H1 (cell line): Measurements from ENCODE around the gene POLD4. TPM values are rescaled to one million over a fixed set of nuclear protein-coding genes. Genes with fewer than 3 reads are reported as not detected.

ENCODE experiments used
- CTCF ChIA-PET: fragments of 300-600 bp; sonication (Branson Sonifier 250); formaldehyde crosslinking; loops from one replicate; lab custom pipeline; 2021; ENCODE audit not compliant: partially characterized antibody; lab: Charles Lee
- POLR2A ChIA-PET: fragments of 300-600 bp; sonication (Branson Sonifier 250); formaldehyde crosslinking; loops from one replicate; lab custom pipeline; 2021; ENCODE audit warnings: inconsistent platforms; ENCODE audit not compliant: partially characterized antibody; lab: Charles Lee
- DNase-seq, 2 experiments: peaks; one replicate each; pipeline versions ENCODE4 v3.0.0 to v3.0.0-alpha.2; 2010 to 2022; ENCODE audit warnings: low spot score in 2 of 2, low read depth in 1 of 2, mixed read lengths in 1 of 2
- FAIRE-seq: peaks from 2 replicates; lab custom pipeline; 2011; peaks lifted over from hg19 to GRCh38; lab: Jason Lieb, UNC
- H2AFZ ChIP-seq: 2 replicates; pipeline ENCODE4 v1.8.1; 2012; ENCODE audit warnings: low read length, inconsistent platforms
- H2AK5ac ChIP-seq: 2 replicates; pipeline ENCODE4 v1.6.1; 2013; ENCODE audit warnings: low read depth, low read length
- H2BK120ac ChIP-seq: replicated peaks from 2 replicates; pipeline ENCODE3; 2013; ENCODE audit warnings: low read depth, low read length, inconsistent platforms
- H2BK12ac ChIP-seq: 2 replicates; pipeline ENCODE4 v1.6.1; 2013; ENCODE audit warnings: low read depth, low read length
- H2BK15ac ChIP-seq: 2 replicates; pipeline ENCODE4 v1.6.1; 2013; ENCODE audit warnings: low read length
- H2BK20ac ChIP-seq: 2 replicates; pipeline ENCODE4 v1.6.1; 2013; ENCODE audit warnings: low read length
- H2BK5ac ChIP-seq: 2 replicates; pipeline ENCODE4 v1.6.1; 2013; ENCODE audit warnings: low read depth, low read length
- H3K14ac ChIP-seq: 2 replicates; pipeline ENCODE4 v1.6.1; 2013; ENCODE audit warnings: inconsistent platforms; ENCODE audit not compliant: insufficient read length
- H3K18ac ChIP-seq: 2 replicates; pipeline ENCODE4 v1.6.1; 2013; ENCODE audit warnings: low read length; ENCODE audit errors: extremely low read depth
- H3K23ac ChIP-seq: 2 replicates; pipeline ENCODE4 v1.6.1; 2013; ENCODE audit warnings: inconsistent platforms; ENCODE audit not compliant: insufficient read length
- H3K23me2 ChIP-seq: 2 replicates; pipeline ENCODE4 v1.6.1; 2013; ENCODE audit warnings: low read depth, low read length
- H3K27ac ChIP-seq: 2 replicates; pipeline ENCODE4 v1.6.1; 2011; ENCODE audit warnings: low read depth, low read length, inconsistent platforms
- H3K27me3 ChIP-seq, 4 experiments: replicated peaks in 1 of 4; 1 replicate in 1 of 4; 2 replicates in 3 of 4; pipeline versions ENCODE4 v1.6.1 to v1.8.1; 2011 to 2013; ENCODE audit warnings: low read length in 3 of 4, mild to moderate bottlenecking in 3 of 4, inconsistent platforms in 2 of 4, mixed read lengths in 2 of 4, moderate library complexity in 1 of 4; ENCODE audit not compliant: control insufficient read depth in 3 of 4, insufficient read depth in 3 of 4; ENCODE audit errors: extremely low read depth in 1 of 4
- H3K36me3 ChIP-seq, 4 experiments: 2 replicates each; pipeline versions ENCODE4 v1.6.1 to v1.8.1; 2011 to 2013; ENCODE audit warnings: mild to moderate bottlenecking in 4 of 4, low read length in 3 of 4, moderate library complexity in 2 of 4, control low read depth in 1 of 4, inconsistent platforms in 1 of 4; ENCODE audit not compliant: insufficient read depth in 4 of 4, control insufficient read depth in 2 of 4
- H3K4ac ChIP-seq: replicated peaks from 2 replicates; pipeline ENCODE3; 2013; ENCODE audit warnings: low read length, low read depth, mixed read lengths, inconsistent platforms; ENCODE audit not compliant: insufficient read length
- H3K4me1 ChIP-seq, 4 experiments: replicated peaks in 1 of 4; 1 replicate in 1 of 4; 2 replicates in 3 of 4; pipeline versions ENCODE4 v1.6.1 to v1.8.1; 2011 to 2013; ENCODE audit warnings: low read length in 3 of 4, inconsistent platforms in 2 of 4, mixed read lengths in 1 of 4; ENCODE audit not compliant: insufficient read depth in 4 of 4, control insufficient read depth in 3 of 4
- H3K4me2 ChIP-seq, 2 experiments: 2 replicates each; pipeline versions ENCODE4 v1.6.1 to v1.8.1; 2011 to 2013; ENCODE audit warnings: low read depth in 2 of 2, low read length in 2 of 2, control low read depth in 1 of 2, inconsistent platforms in 1 of 2, mild to moderate bottlenecking in 1 of 2; ENCODE audit not compliant: insufficient read depth in 1 of 2
- H3K4me3 ChIP-seq, 4 experiments: fragments of 200-600, 300-600 bp in 1 of 4; sonication (generic), shearing (Covaris generic), sonication (Bioruptor Twin) in 1 of 4; 2 replicates each; pipeline versions ENCODE4 v1.5.1 to v1.8.1; 2011 to 2016; ENCODE audit warnings: low read length in 4 of 4, low read depth in 3 of 4, control low read depth in 2 of 4, inconsistent platforms in 2 of 4, mild to moderate bottlenecking in 2 of 4, mixed read lengths in 1 of 4, moderate library complexity in 1 of 4; ENCODE audit not compliant: insufficient read depth in 2 of 4; ENCODE audit errors: extremely low read depth in 1 of 4
- H3K56ac ChIP-seq: replicated peaks from 2 replicates; pipeline ENCODE3; 2013; ENCODE audit warnings: low read depth, mild to moderate bottlenecking, mixed read lengths, low read length, inconsistent platforms; ENCODE audit not compliant: insufficient read length
- H3K79me1 ChIP-seq: 2 replicates; pipeline ENCODE4 v1.6.1; 2013; ENCODE audit warnings: low read depth, low read length, control low read depth
- H3K79me2 ChIP-seq, 2 experiments: 2 replicates each; pipeline versions ENCODE4 v1.6.1 to v1.8.1; 2012 to 2013; ENCODE audit warnings: low read length in 2 of 2, mild to moderate bottlenecking in 2 of 2, inconsistent platforms in 1 of 2; ENCODE audit not compliant: insufficient read depth in 2 of 2, control insufficient read depth in 1 of 2
- H3K9ac ChIP-seq, 4 experiments: replicated peaks in 1 of 4; 1 replicate in 1 of 4; 2 replicates in 3 of 4; pipeline versions ENCODE4 v1.6.1 to v1.8.1; 2011 to 2013; ENCODE audit warnings: low read depth in 3 of 4, low read length in 3 of 4, control low read depth in 2 of 4, mild to moderate bottlenecking in 2 of 4, moderate library complexity in 2 of 4, inconsistent platforms in 1 of 4; ENCODE audit errors: extremely low read depth in 1 of 4
- H3K9me3 ChIP-seq, 2 experiments: 2 replicates each; pipeline versions ENCODE4 v1.6.1 to v1.8.1; 2012 to 2013; ENCODE audit warnings: mild to moderate bottlenecking in 2 of 2, moderate library complexity in 2 of 2, control low read depth in 1 of 2, inconsistent platforms in 1 of 2, low read depth in 1 of 2, low read length in 1 of 2, mixed read lengths in 1 of 2; ENCODE audit not compliant: insufficient read depth in 2 of 2
- H4K20me1 ChIP-seq, 2 experiments: replicated peaks in 1 of 2; 2 replicates each; pipeline versions ENCODE3 to v1.8.1; 2011 to 2013; ENCODE audit warnings: inconsistent platforms in 2 of 2, low read length in 2 of 2, mild to moderate bottlenecking in 1 of 2; ENCODE audit not compliant: insufficient read depth in 2 of 2, control insufficient read depth in 1 of 2
- H4K5ac ChIP-seq: 2 replicates; pipeline ENCODE4 v1.6.1; 2013; ENCODE audit warnings: low read length, low read depth, mixed read lengths, inconsistent platforms; ENCODE audit not compliant: insufficient read length
- H4K8ac ChIP-seq: 2 replicates; pipeline ENCODE4 v1.8.0; 2013; ENCODE audit warnings: mild to moderate bottlenecking, moderate library complexity, low read length, inconsistent platforms; ENCODE audit not compliant: insufficient read depth; ENCODE audit errors: extremely low read depth
- H4K91ac ChIP-seq: replicated peaks from 2 replicates; pipeline ENCODE3; 2013; ENCODE audit warnings: low read length, mixed read lengths, inconsistent platforms; ENCODE audit not compliant: insufficient read length
- CHD1 ChIP-seq: IDR thresholded peaks from 2 replicates; pipeline ENCODE4 v1.6.1; 2012; ENCODE audit warnings: low read depth, low read length, improper control_type of control experiment
- POLR2A ChIP-seq, 2 experiments: IDR thresholded peaks; 1 replicate in 1 of 2; 2 replicates in 1 of 2; pipeline ENCODE4 v1.6.1; 2011; ENCODE audit warnings: low read depth in 2 of 2, low read length in 2 of 2, mild to moderate bottlenecking in 2 of 2; ENCODE audit errors: control extremely low read depth in 1 of 2
- WGBS, 2 experiments: shearing (Covaris generic) in 1 of 2; methylation state at CpG; one replicate each; pipeline versions ENCODE4 v1.1.6 to v1.1.7; 2013 to 2015; ENCODE audit warnings: low lambda C conversion rate in 2 of 2, mixed read lengths in 2 of 2, inconsistent platforms in 1 of 2, low coverage in 1 of 2, missing lambda C conversion rate in 1 of 2; ENCODE audit not compliant: insufficient replicate concordance in 2 of 2, insufficient coverage in 1 of 2, insufficient read length in 1 of 2; ENCODE audit errors: extremely low coverage in 1 of 2, missing lambda C conversion rate in 1 of 2; 5-methylcytosine and 5-hydroxymethylcytosine counted together
- polyA plus RNA-seq, 7 experiments: library from polyadenylated mRNA; depleted of rRNA in 3 of 7; stranded (reverse) in 5 of 7; unstranded in 2 of 7; fragments of >200 nt in 5 of 7; fragments of 200-250 nt in 2 of 7; gene quantifications; 1 replicate in 5 of 7; 2 replicates in 1 of 7; 4 replicates in 1 of 7; pipeline versions ENCODE4 v1.2.1 to v1.2.3, GENCODE V29; 2011 to 2013; ENCODE audit warnings: missing spikeins in 2 of 7, mixed read lengths in 2 of 7
- total RNA-seq: library from RNA; stranded (reverse); fragmentation: NEBNext Ultra II Directional; extraction: Animal tissue kit (Norgen Biotek cat#: 25700); gene quantifications from 2 replicates; pipeline ENCODE4 v1.2.1, GENCODE V29; 2021

Gene POLD4
- total and polyA plus RNA-seq, 2 of the 8 experiments (the other 6 are each of a cell fraction or from before 2014, with no cell fraction given): 21.2 to 46.7 TPM

DNA sequence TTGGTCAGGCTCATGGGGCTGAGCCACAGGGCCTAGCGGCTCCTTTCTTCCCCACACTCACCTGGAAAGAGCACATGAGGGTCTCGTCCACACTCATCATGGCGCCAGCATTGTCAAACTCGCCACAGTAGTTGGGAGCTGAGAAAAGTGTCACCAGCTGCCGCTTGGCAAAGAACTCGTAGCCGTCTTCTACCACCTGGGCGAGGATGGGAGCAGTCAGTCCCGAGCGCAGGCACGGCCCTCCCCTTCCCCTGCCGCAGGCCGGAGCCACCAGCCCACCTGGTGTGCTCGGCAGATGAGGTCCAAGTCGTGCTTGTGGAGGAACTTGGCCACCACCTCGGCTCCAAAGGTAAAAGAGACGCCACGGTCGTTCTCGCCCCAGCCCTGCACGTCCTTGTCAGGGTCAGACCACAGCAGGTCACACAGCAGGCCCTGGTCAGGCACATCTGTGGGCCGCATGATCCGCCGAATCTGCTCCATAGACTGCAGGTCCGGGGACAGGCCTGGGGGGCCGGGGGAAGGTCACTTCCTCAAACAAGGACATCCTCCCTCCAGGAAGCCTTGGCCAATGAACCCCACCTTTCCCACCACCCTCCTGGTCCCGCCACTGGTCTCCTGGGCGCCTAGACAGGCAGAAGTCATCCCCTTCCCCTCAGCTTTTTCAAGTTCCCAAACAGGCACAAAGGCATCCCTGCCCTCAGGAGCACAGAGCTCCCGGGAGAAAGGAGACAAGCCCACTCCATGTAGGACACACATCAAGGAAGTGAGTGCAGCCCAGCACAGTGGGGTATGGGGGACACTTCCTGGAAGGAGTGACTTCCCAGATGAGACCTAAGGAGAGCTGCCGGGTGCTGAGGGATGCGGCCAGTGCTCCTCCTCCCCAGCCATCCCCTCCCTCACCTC lies 45.6 kb upstream of the POLD4 start:
- Histone ChIP-seq H4K91ac (peak overlapping the region; percentile 40), H2BK20ac (no peak overlapping the region), H3K4ac (no peak overlapping the region), H2BK12ac (no peak overlapping the region), H3K4me1 (peaks cover 0 to 11% (median 4%) of the 10 kb centered on the region in 4 experiments; a peak in 5 of 7 replicates), H3K9ac (no peak overlapping the region), H3K4me3 (no peak overlapping the region), H2BK5ac (peak overlapping the region; percentile 35; the same call in 1 of the 2 replicates), H3K79me2 (peaks cover 0 to 10% of the 10 kb centered on the region in 2 experiments; a peak in 2 of 4 replicates), H2AK5ac (no peak overlapping the region), H3K9me3 (no peaks in the 10 kb centered on the region), H2BK120ac (no peak overlapping the region), H3K23me2 (peaks cover 4% of the 10 kb centered on the region; the same call in 1 of the 2 replicates), H3K27ac (no peak overlapping the region), H3K4me2 (no peak overlapping the region), H3K23ac (no peak overlapping the region), H3K18ac (no peak overlapping the region), H2BK15ac (no peak overlapping the region), H3K14ac (no peak overlapping the region), H3K79me1 (peaks cover 3% of the 10 kb centered on the region)
- FAIRE-seq: no peak
- TF ChIP-seq CHD1 (no peak), POLR2A (IDR thresholded peaks at IDR 0.05; ENCODE audit: control extremely low read depth in 1 of 2, low read depth in 2 of 2, low read length in 2 of 2) (peak in 1 of 2 experiments; percentile 10; a peak in 1 of 3 replicates)
- TF ChIP-seq, all 59 proteins: peak for 1
- WGBS, 2 experiments: 93% methylated on average over 26 of the region's 31 CpGs; no CpG with 5 or more reads in 1 of the 2 experiments
- ChIA-PET CTCF (interaction anchor here (1.4 to 34.8 kb wide), 2 partner anchors 25 to 41 kb away, joined by 3 to 1305 read pairs; partner anchors contain the start of gene POLD4), POLR2A (interaction anchor here (1.4 to 4.3 kb wide), 8 partner anchors 12 to 69 kb away, joined by 3 to 25 read pairs (median 6); partner anchors contain the start of genes CARNS1 and PTPRCAP)
- Histone ChIP-seq H3K27me3 (no peaks in the 10 kb centered on the region), H4K20me1 (peaks cover 0 to 13% of the 10 kb centered on the region in 2 experiments), H2AFZ (no peak overlapping the region), H4K8ac (peak overlapping the region; percentile 46; the same call in 1 of the 2 replicates), H3K36me3 (peaks cover 6 to 21% (median 18%) of the 10 kb centered on the region in 4 experiments; a peak in 6 of 8 replicates), H3K56ac (no peak overlapping the region), H4K5ac (no peak overlapping the region)
- no peak for DNase-seq
